Erythroblast (primary cell): ENCODE results near the gene NHLRC4.

Experiments
- GATA1 ChIP-seq: IDR thresholded peaks from 2 replicates; pipeline ENCODE4 v1.6.1; 2011; ENCODE audit warnings: low read depth, mild to moderate bottlenecking, control low read depth, low read length, moderate library complexity
- POLR2A ChIP-seq: IDR thresholded peaks from 2 replicates; pipeline ENCODE4 v1.6.1; 2011; ENCODE audit warnings: mild to moderate bottlenecking, low read length

DNA sequence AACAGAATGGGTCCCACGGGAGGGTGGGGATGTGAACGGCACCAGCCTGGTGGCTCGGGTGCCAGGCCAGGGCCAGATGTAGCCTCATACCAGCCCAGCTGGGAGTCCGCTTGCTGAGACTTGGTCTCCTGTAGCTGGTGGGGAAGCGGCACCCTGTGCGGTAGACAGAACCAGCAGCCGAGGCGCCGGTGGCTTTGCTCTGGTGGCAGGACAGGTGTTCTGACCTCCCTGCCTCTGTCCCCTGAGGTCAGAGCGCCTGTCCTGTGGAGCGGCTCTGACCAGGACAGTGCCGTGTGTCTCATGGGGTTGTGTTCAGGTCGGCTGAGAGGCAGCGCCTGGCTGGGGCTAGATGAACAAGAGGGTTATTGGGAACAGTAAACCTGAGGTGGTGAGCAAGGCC, 43.2 kb downstream of the NHLRC4 start:
- TF ChIP-seq POLR2A (no peak), GATA1 (no peak)
